Measurements from ENCODE around the gene ADRB1.

ADRB1 gene

DNA sequence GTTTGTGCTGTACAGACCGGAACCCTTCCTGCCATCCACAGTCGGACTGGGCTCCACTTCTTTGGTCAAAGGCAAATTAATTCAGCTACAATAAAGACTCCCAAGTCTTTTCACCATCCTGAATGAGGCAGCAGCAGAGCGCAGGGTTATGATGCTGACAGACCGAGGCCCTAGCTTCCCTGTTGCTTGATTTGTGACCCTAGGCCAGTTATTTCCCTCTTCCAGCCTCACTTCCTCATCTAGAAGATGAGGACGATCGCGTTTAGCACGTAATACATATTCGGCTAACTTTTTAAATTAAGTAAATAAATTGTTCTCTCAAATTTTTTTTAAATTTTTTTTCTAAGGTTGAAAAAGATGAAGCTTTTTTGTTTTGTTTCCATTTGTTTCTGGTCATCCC is 18.1 kb downstream of the ADRB1 start:
- DNase-seq (ENCODE audit: low read depth) = no peak

DNA sequence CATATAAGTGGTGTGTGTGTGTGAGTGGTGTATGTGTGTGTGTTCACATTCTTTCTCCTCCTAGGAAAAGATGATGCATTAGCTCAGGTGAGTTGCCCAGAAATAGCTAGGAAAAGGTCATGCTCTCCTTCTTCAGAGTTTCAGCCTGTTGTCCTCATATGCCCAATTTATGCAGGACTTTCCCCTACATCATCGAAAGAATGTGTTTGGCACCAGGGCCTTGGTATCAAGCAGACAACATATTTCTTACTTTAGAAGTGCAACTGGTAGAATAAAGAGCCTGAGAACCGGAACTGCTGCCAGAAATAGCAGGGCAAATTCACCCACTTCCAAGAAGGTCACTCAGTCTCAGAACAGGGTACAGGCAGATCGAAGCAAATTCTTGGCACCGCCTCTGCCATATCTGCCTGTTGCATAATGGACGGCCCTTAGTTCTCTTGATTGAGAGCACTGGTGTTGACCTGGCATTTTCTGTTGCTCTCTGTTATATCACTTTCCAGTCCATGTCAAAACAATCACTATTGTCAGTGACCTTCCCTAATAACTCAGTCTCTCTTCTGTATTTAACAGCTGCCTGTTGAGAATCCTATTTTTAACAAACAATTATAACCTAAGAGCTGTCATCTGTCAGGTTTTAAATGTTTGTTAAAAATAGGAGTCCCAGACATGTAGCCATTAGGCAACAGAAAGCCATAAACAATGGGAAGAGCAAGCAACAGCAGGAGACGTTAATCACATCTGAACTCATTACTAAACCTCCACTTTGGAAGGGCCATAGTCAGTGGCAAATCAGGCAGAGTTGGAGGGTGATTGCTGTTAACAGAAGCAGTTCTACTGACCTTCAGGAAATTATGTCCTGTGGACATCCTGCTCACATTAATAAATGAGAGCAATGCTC is 20.7 kb downstream of the ADRB1 start:
- TF ChIP-seq, protein P1, sequence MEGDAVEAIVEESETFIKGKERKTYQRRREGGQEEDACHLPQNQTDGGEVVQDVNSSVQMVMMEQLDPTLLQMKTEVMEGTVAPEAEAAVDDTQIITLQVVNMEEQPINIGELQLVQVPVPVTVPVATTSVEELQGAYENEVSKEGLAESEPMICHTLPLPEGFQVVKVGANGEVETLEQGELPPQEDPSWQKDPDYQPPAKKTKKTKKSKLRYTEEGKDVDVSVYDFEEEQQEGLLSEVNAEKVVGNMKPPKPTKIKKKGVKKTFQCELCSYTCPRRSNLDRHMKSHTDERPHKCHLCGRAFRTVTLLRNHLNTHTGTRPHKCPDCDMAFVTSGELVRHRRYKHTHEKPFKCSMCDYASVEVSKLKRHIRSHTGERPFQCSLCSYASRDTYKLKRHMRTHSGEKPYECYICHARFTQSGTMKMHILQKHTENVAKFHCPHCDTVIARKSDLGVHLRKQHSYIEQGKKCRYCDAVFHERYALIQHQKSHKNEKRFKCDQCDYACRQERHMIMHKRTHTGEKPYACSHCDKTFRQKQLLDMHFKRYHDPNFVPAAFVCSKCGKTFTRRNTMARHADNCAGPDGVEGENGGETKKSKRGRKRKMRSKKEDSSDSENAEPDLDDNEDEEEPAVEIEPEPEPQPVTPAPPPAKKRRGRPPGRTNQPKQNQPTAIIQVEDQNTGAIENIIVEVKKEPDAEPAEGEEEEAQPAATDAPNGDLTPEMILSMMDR (IDR thresholded peaks at IDR 0.05; ENCODE audit: low read length, missing control alignments) = no peak
- H3K4me3 ChIP-seq (replicated peaks; ENCODE audit: low read depth, low read length) = no peak overlapping the region
- DNase-seq (ENCODE audit: low read depth) = no peak

More for the DNA sequence above, 18.1 kb downstream of the ADRB1 start:
- H3K4me3 ChIP-seq (replicated peaks; ENCODE audit: low read depth, low read length) = no peak overlapping the region
- TF ChIP-seq, protein P1 (IDR thresholded peaks at IDR 0.05; ENCODE audit: low read length, missing control alignments) = no peak

DNA sequence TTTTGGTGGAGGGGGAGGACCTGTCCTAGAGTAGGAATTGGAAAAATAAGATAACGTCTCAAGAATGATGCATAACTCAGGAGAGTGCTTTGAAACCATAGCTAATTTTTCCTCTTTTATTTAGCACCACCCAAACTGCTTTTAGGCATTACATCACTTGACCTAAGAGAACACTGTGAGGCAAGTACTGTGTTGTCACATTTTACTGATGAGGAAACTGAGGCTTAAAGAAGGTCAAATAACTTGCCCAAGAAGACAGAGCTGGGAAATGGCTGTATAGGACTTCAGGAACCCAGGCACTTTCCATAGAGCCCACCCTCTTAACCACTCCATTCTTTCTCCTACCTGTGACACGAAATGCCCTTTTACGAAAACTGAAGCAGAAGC is 21.4 kb downstream of the ADRB1 start:
- TF ChIP-seq, protein P1 (IDR thresholded peaks at IDR 0.05; ENCODE audit: low read length, missing control alignments) = no peak
- H3K4me3 ChIP-seq (replicated peaks; ENCODE audit: low read depth, low read length) = no peak overlapping the region
- DNase-seq (ENCODE audit: low read depth) = no peak

DNA sequence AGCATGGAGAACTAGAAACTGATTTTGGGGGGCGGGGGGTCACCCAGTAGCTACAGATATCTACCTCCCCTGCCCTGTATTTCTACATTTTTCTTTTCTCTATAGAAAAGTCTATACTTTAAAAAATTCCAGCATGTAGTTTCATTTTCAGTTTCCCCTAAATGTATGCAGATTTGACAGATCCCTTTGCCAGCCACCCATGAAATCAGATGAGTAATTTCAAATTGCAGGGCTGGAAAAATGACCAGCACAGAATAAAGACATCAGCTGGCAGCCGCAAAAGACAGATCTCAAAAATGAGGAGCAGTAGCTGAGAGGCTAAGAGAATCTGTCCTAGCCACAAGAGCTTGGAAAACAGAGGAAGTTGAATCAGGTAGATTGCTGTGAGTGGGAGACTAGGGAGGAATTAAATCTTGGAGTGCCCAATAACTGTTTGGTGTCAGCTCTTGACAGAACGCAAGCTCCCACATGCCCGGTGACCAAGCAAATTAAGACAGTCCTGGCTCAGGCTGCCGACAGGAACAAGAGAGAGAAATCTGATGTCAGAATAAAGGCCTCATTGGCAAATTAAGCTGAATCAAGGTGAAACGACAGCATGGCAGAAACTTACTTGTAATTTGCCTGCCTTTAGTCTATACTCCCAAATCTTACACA is 24.5 kb downstream of the ADRB1 start:
- DNase-seq (ENCODE audit: low read depth) = no peak
- H3K4me3 ChIP-seq (replicated peaks; ENCODE audit: low read depth, low read length) = no peak overlapping the region
- TF ChIP-seq, protein P1 (IDR thresholded peaks at IDR 0.05; ENCODE audit: low read length, missing control alignments) = no peak

DNA sequence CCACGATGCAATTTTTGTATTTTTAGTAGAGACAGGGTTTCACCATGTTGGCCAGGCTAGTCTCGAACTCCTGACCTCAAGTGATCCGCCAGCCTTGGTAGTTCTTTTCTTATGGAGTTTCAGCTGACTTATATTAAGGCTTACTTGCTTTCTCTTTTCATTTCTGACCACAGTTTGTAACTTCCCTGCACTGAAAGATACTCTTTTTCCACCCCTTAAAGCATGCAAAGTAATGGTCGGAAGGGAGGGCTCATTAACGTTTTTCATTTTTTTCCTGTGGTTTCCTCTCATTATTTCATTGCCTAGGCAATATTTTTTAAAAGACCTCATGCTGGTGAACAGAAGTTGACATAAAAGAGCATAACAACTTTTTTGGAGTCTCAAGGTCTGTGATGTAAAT is 27.0 kb downstream of the ADRB1 start:
- TF ChIP-seq, protein P1 (IDR thresholded peaks at IDR 0.05; ENCODE audit: low read length, missing control alignments) = no peak
- no peak overlapping the region for H3K4me3 ChIP-seq (replicated peaks; ENCODE audit: low read depth, low read length)
- no peak for DNase-seq (ENCODE audit: low read depth)

DNA sequence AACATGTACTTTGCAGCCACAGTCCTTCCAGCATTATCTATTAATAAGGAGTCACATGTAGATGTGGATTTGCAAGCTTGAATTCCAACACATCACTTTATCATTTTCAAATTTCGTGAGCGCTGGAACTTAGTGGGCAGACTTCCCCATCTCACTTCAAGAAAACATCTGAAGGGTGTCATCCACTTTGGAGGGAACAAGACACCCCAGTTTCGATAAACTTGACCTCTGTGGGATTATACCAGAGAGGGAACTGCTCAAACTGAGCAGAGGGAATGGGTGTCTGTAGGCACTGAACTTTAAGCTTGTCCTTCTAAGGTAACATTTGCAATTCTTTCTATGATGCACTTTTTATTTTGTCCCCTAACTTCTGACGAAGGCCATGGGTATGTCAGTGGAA is 27.5 kb downstream of the ADRB1 start:
- TF ChIP-seq, protein P1 (IDR thresholded peaks at IDR 0.05; ENCODE audit: low read length, missing control alignments) = no peak
- H3K4me3 ChIP-seq (replicated peaks; ENCODE audit: low read depth, low read length) = no peak overlapping the region
- DNase-seq (ENCODE audit: low read depth) = no peak

All from fibroblast of pulmonary artery (primary cell).